NOMO-1 treated with DMSO at 0.1 percent for 48 hours (cell line): ENCODE results near the gene CDC42EP2.
"Not testable (repeated sequence)": the region's sequence is repeated elsewhere in the genome, so short reads cannot be mapped to it uniquely, and the experiment has no call there.

ENCODE experiments used
- DNase-seq: peaks from one replicate; lab custom pipeline; 2025; ENCODE audit not compliant: unreplicated experiment; lab: John Stamatoyannopoulos, UW

CDC42EP2 gene

GRCh38 chr11:65317025-65317786 is 2.5 kb downstream of the CDC42EP2 start:
- DNase-seq: no peak

GRCh38 chr11:65320386-65321075 is 5.9 kb downstream of the CDC42EP2 start:
- no peak for DNase-seq

GRCh38 chr11:65321076-65321475 is 6.4 kb downstream of the CDC42EP2 start:
- no peak for DNase-seq

GRCh38 chr11:65321828-65322485 is 7.3 kb downstream of the CDC42EP2 start:
- DNase-seq: no peak

GRCh38 chr11:65323813-65324212 is 9.1 kb downstream of the CDC42EP2 start:
- no peak for DNase-seq

- no peak for DNase-seq
Observed at GRCh38 chr11:65325435-65325834, 10.8 kb downstream of the CDC42EP2 start.

- no peak for DNase-seq
Observed at GRCh38 chr11:65327021-65327420, 12.4 kb downstream of the CDC42EP2 start.

- DNase-seq: peak; percentile 69
Observed at GRCh38 chr11:65329478-65329877, 14.8 kb downstream of the CDC42EP2 start.

GRCh38 chr11:65329944-65330403 is 15.3 kb downstream of the CDC42EP2 start:
- DNase-seq: peak; percentile 83

GRCh38 chr11:65330544-65330943 is 15.9 kb downstream of the CDC42EP2 start:
- DNase-seq: no peak

- DNase-seq: not testable (repeated sequence)
Observed at GRCh38 chr11:65332591-65332990, 17.9 kb downstream of the CDC42EP2 start.

- DNase-seq: no peak
Observed at GRCh38 chr11:65334696-65335295, 20.1 kb downstream of the CDC42EP2 start.

- DNase-seq: no peak
Observed at GRCh38 chr11:65338676-65339075, 24.0 kb downstream of the CDC42EP2 start.

- no peak for DNase-seq
Observed at GRCh38 chr11:65340226-65340625, 25.6 kb downstream of the CDC42EP2 start.

- no peak for DNase-seq
Observed at GRCh38 chr11:65341856-65342255, 27.2 kb downstream of the CDC42EP2 start.

GRCh38 chr11:65351511-65351910 is 36.8 kb downstream of the CDC42EP2 start:
- DNase-seq: no peak

GRCh38 chr11:65352783-65353182 is 38.1 kb downstream of the CDC42EP2 start:
- DNase-seq: peak; percentile 53

GRCh38 chr11:65353376-65353775 is 38.7 kb downstream of the CDC42EP2 start:
- DNase-seq: no peak

GRCh38 chr11:65353900-65354264 is 39.2 kb downstream of the CDC42EP2 start:
- DNase-seq: no peak

GRCh38 chr11:65354265-65355012 is 39.8 kb downstream of the CDC42EP2 start, which contains the start of gene TIGD3:
TIGD3 (plus strand) TSS chr11:65354751; CDS start chr11:65355809, 1,058 bp downstream.
- peak; percentile 94 for DNase-seq
